Fibroblast of mammary gland (primary cell): Measurements from ENCODE around the gene WNT9A.

Experiments used
- DNase-seq: peaks from one replicate; pipeline ENCODE4 v3.0.0-alpha.2; 2010; ENCODE audit warnings: low read depth
- H3K4me3 ChIP-seq: 2 replicates; pipeline ENCODE4 v1.5.1; 2011; ENCODE audit warnings: low read depth, mild to moderate bottlenecking, low read length, moderate library complexity; ENCODE audit not compliant: control insufficient read depth
- TF ChIP-seq, protein P1 (sequence below): conservative IDR thresholded peaks from 2 replicates; pipeline ENCODE4 v1.5.1; 2011; ENCODE audit warnings: low read depth, low read length, inconsistent platforms; ENCODE audit not compliant: control insufficient read depth, insufficient read depth

Gene WNT9A

DNA sequence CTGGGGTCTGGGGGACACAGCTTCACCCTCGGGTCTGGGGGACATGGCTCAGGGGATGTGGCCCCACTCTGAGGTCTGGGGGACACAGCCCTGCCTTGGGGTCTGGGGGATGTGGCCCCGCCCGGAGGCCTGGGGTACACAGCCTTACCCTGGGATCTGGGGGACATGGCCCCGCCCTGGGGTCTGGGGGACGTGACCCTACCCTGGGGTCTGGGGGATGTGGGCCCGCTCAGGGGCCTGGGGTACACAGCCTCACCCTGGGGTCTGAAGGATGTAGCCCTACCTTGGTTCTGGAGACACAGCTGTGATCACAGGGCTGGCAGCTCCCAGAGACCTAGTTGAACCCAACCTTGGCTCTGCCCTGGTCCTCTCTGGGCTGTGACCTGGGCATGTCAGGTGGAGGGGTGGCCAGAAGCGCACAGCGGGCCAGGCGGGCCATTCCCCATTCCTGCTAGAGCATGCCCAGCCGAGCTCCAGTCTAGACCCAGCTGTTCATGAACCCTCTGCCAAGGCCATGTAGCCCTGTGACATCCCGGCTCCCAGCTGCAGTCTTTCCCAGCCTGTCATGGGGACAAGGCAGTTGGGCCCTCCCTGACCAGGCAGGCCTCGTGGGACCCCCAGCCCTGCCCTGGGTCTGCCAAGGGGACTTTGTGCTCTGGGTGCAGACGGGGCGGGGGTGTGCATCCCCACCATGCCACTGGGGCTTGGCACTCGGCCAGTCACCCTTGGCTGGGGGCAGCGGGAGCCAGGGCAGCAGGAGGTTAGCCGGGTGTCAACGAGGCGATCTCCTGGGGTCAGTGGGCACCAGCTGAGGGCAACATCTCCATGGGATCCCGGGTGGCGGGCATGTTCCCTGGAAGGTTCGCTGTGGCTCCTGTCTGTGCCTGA, 43.9 kb downstream of the WNT9A start:
- H3K4me3 ChIP-seq, result no peak overlapping the region
- no peak for DNase-seq
- TF ChIP-seq, protein P1, sequence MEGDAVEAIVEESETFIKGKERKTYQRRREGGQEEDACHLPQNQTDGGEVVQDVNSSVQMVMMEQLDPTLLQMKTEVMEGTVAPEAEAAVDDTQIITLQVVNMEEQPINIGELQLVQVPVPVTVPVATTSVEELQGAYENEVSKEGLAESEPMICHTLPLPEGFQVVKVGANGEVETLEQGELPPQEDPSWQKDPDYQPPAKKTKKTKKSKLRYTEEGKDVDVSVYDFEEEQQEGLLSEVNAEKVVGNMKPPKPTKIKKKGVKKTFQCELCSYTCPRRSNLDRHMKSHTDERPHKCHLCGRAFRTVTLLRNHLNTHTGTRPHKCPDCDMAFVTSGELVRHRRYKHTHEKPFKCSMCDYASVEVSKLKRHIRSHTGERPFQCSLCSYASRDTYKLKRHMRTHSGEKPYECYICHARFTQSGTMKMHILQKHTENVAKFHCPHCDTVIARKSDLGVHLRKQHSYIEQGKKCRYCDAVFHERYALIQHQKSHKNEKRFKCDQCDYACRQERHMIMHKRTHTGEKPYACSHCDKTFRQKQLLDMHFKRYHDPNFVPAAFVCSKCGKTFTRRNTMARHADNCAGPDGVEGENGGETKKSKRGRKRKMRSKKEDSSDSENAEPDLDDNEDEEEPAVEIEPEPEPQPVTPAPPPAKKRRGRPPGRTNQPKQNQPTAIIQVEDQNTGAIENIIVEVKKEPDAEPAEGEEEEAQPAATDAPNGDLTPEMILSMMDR, result no peak

DNA sequence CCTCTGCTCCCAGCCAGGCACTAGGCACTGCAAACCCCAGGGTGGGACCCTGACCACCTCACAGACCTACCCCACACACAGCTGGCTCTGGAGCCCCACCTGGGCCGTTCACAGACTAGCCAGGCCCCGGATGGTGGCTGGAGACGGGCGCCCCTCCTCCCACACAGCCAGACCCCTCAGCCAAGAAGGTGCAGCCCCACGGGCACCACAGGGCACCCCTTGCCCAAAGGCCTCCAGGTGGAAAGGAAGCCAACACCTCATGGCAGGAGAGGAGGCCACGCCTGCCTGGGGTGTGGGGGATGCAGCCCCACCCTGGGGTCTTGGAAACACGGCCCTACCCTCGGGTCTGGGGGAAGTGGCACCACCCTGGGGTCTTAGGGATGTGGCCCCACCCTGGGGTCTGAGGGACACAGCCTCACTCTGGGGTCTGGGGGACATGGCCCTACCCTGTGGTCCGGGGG, 44.6 kb downstream of the WNT9A start:
- TF ChIP-seq, protein P1, result no peak
- H3K4me3 ChIP-seq, result no peak overlapping the region
- no peak for DNase-seq

- DNase-seq, result no peak
- no peak overlapping the region for H3K4me3 ChIP-seq
- TF ChIP-seq, protein P1, result no peak
Measured at GRCh38 chr1:227902641-227902990, 45.1 kb downstream of the WNT9A start.

- DNase-seq, result peak; percentile 40
- no peak overlapping the region for H3K4me3 ChIP-seq
- TF ChIP-seq, protein P1, result no peak
Measured at GRCh38 chr1:227901906-227902640, 45.7 kb downstream of the WNT9A start.

- DNase-seq, result no peak
- H3K4me3 ChIP-seq, result no peak overlapping the region
- TF ChIP-seq, protein P1, result no peak
Measured at GRCh38 chr1:227901239-227901905, 46.4 kb downstream of the WNT9A start.

DNA sequence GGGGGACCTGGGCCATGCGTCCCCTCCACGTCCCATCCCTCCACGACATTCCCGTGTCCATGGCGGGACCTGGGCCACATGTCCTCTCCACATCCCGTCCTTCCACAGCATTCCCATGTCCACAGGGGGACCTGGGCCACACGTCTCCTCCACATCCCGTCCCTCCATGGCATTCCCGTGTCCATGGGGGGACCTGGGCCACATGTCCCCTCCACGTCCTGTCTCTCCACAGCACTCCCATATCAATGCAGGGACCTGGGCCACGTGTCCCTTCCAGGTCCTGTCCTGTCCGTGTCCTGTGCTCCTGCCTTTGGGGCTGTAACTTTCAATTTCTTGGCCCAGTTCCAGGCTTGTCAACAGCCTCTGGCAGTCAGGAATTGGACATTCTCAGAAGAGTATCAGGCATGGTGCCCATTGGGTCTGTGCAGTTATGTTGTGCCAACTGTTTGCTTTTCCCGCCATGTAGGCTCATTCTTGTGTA, 47.1 kb downstream of the WNT9A start:
- TF ChIP-seq, protein P1, result no peak

More for the DNA sequence above, 47.1 kb downstream of the WNT9A start:
- H3K4me3 ChIP-seq, result no peak overlapping the region
- no peak for DNase-seq
